ENCODE data around the gene TIE1. TPM values are rescaled to one million over a fixed set of nuclear protein-coding genes. Genes with fewer than 3 reads are reported as not detected.

TIE1 gene
- polyA plus RNA-seq, 3 donors = 0.16 TPM; not detected in 2

GRCh38 chr1:43292679-43293078 is 8.1 kb upstream of the TIE1 start:
- no peak overlapping the region for H3K27ac ChIP-seq (ENCODE audit: low read depth in 1 of 2, low read length in 2 of 2)
- intact Hi-C loops (cut with micrococcal nuclease) = no loop called here
- H4K20me1 ChIP-seq (ENCODE audit: insufficient read depth, low read length) = no peaks in the 10 kb centered on the region
- no peak overlapping the region for H3K4me2 ChIP-seq (replicated peaks; ENCODE audit: extremely low read depth, low read length, poor library complexity, severe bottlenecking)
- H3K36me3 Mint-ChIP-seq = no peaks in the 10 kb centered on the region
- WGBS (ENCODE audit: insufficient coverage) = 55% methylated on average over 5 of the region's 5 CpGs
- H3K9me3 Mint-ChIP-seq = no peaks in the 10 kb centered on the region
- H3K4me1 Mint-ChIP-seq = no peaks in the 10 kb centered on the region
- DNase-seq = no peak
- H3K4me3 ChIP-seq (replicated peaks in 1 of 3; ENCODE audit: low read depth in 2 of 3, low read length in 3 of 3) = no peak overlapping the region
- H3K27ac Mint-ChIP-seq = no peak overlapping the region
- H3K79me2 ChIP-seq (ENCODE audit: insufficient read depth, low read length) = no peaks in the 10 kb centered on the region
- TF ChIP-seq, protein P1, sequence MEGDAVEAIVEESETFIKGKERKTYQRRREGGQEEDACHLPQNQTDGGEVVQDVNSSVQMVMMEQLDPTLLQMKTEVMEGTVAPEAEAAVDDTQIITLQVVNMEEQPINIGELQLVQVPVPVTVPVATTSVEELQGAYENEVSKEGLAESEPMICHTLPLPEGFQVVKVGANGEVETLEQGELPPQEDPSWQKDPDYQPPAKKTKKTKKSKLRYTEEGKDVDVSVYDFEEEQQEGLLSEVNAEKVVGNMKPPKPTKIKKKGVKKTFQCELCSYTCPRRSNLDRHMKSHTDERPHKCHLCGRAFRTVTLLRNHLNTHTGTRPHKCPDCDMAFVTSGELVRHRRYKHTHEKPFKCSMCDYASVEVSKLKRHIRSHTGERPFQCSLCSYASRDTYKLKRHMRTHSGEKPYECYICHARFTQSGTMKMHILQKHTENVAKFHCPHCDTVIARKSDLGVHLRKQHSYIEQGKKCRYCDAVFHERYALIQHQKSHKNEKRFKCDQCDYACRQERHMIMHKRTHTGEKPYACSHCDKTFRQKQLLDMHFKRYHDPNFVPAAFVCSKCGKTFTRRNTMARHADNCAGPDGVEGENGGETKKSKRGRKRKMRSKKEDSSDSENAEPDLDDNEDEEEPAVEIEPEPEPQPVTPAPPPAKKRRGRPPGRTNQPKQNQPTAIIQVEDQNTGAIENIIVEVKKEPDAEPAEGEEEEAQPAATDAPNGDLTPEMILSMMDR (IDR thresholded peaks at IDR 0.05) = no peak
- H3K9ac ChIP-seq (ENCODE audit: insufficient read depth, low read length, poor library complexity, severe bottlenecking) = no peak overlapping the region
- H2AFZ ChIP-seq (ENCODE audit: insufficient read depth, low read depth, low read length, poor library complexity, severe bottlenecking) = no peak overlapping the region
- no peaks in the 10 kb centered on the region for H3K9me3 ChIP-seq (replicated peaks in 1 of 2; ENCODE audit: control insufficient read depth in 1 of 2, insufficient read depth in 1 of 2, low read length in 2 of 2)
- no peaks in the 10 kb centered on the region for H3K4me1 ChIP-seq (ENCODE audit: control insufficient read depth in 1 of 2, insufficient read depth in 2 of 2, low read length in 2 of 2)
- H3K27me3 Mint-ChIP-seq (ENCODE audit: low read depth in 3 of 3) = peaks cover 0 to 2% (median 2%) of the 10 kb centered on the region in 3 donors
- no peak overlapping the region for H3K4me3 Mint-ChIP-seq
- H3K36me3 ChIP-seq (replicated peaks in 1 of 2; ENCODE audit: control insufficient read depth in 1 of 2, insufficient read depth in 2 of 2, low read length in 2 of 2) = no peaks in the 10 kb centered on the region
- H3K27me3 ChIP-seq (ENCODE audit: control insufficient read depth in 2 of 2, insufficient read depth in 2 of 2, low read length in 2 of 2) = no peaks in the 10 kb centered on the region

GRCh38 chr1:43293176-43293575 is 7.6 kb upstream of the TIE1 start:
- Histone ChIP-seq H3K27ac (ENCODE audit: low read depth in 1 of 2, low read length in 2 of 2) (no peak overlapping the region), H3K36me3 (replicated peaks in 1 of 2; ENCODE audit: control insufficient read depth in 1 of 2, insufficient read depth in 2 of 2, low read length in 2 of 2) (no peaks in the 10 kb centered on the region), H3K9me3 (replicated peaks in 1 of 2; ENCODE audit: control insufficient read depth in 1 of 2, insufficient read depth in 1 of 2, low read length in 2 of 2) (no peaks in the 10 kb centered on the region), H2AFZ (ENCODE audit: insufficient read depth, low read depth, low read length, poor library complexity, severe bottlenecking) (no peak overlapping the region), H3K79me2 (ENCODE audit: insufficient read depth, low read length) (no peaks in the 10 kb centered on the region), H3K27me3 (ENCODE audit: control insufficient read depth in 2 of 2, insufficient read depth in 2 of 2, low read length in 2 of 2) (no peaks in the 10 kb centered on the region), H3K9ac (ENCODE audit: insufficient read depth, low read length, poor library complexity, severe bottlenecking) (no peak overlapping the region), H3K4me3 (replicated peaks in 1 of 3; ENCODE audit: low read depth in 2 of 3, low read length in 3 of 3) (no peak overlapping the region), H4K20me1 (ENCODE audit: insufficient read depth, low read length) (no peaks in the 10 kb centered on the region), H3K4me2 (replicated peaks; ENCODE audit: extremely low read depth, low read length, poor library complexity, severe bottlenecking) (no peak overlapping the region), H3K4me1 (ENCODE audit: control insufficient read depth in 1 of 2, insufficient read depth in 2 of 2, low read length in 2 of 2) (no peaks in the 10 kb centered on the region)
- Mint-ChIP-seq H3K4me1 (no peaks in the 10 kb centered on the region), H3K4me3 (no peak overlapping the region), H3K36me3 (no peaks in the 10 kb centered on the region), H3K27ac (no peak overlapping the region), H3K27me3 (ENCODE audit: low read depth in 3 of 3) (peaks cover 0 to 2% (median 2%) of the 10 kb centered on the region in 3 donors), H3K9me3 (no peaks in the 10 kb centered on the region)
- WGBS (ENCODE audit: insufficient coverage) = 88% methylated on average over 2 of the region's 2 CpGs
- intact Hi-C loops (cut with micrococcal nuclease) = no loop called here
- TF ChIP-seq, protein P1 (IDR thresholded peaks at IDR 0.05) = no peak
- DNase-seq = no peak

All from CD14-positive monocyte (primary cell).